AG04450 (cell line): ENCODE data around the gene TSHZ2. TPM values are rescaled to one million over a fixed set of nuclear protein-coding genes. Genes with fewer than 3 reads are reported as not detected.

Source experiments
- CTCF ChIA-PET: fragments of 300-600, 350-600 bp; formaldehyde crosslinking; extraction: SDS; loops from one replicate; lab custom pipeline; 2022; ENCODE audit warnings: antibody characterized with exemption, inconsistent platforms; lab: Charles Lee
- POLR2A ChIA-PET: fragments of 350-600 bp; formaldehyde crosslinking; extraction: SDS; loops from one replicate; lab custom pipeline; 2021; ENCODE audit warnings: antibody characterized with exemption, inconsistent platforms; lab: Yijun Ruan, JAX
- DNase-seq: peaks from one replicate; pipeline ENCODE4 v3.0.0-alpha.2; 2011; ENCODE audit warnings: low read depth, low spot score
- H3K27ac ChIP-seq: one replicate; pipeline ENCODE4 v1.5.1; 2012; ENCODE audit warnings: low read depth, low read length, control low read depth
- H3K27me3 ChIP-seq: one replicate; pipeline ENCODE4 v1.6.0; 2012; ENCODE audit warnings: low read length; ENCODE audit not compliant: control insufficient read depth, insufficient read depth
- H3K4me3 ChIP-seq: 2 replicates; pipeline ENCODE4 v1.5.1; 2011; ENCODE audit warnings: mild to moderate bottlenecking, low read depth, low read length, control low read depth
- H3K9me3 ChIP-seq: 2 replicates; pipeline ENCODE4 v1.5.1; 2012; ENCODE audit warnings: low read length; ENCODE audit not compliant: control insufficient read depth, insufficient read depth
- CTCF ChIP-seq: IDR thresholded peaks from 2 replicates; pipeline ENCODE4 v1.5.1; 2011; ENCODE audit warnings: low read depth, low read length, control low read depth, inconsistent platforms
- polyA plus RNA-seq: library from polyadenylated mRNA; depleted of rRNA; stranded (reverse); fragments of >200 nt; gene quantifications from 2 replicates; pipeline ENCODE4 v1.2.3, GENCODE V29; 2011

TSHZ2 gene
- polyA plus RNA-seq, 1 experiment = not detected

DNA sequence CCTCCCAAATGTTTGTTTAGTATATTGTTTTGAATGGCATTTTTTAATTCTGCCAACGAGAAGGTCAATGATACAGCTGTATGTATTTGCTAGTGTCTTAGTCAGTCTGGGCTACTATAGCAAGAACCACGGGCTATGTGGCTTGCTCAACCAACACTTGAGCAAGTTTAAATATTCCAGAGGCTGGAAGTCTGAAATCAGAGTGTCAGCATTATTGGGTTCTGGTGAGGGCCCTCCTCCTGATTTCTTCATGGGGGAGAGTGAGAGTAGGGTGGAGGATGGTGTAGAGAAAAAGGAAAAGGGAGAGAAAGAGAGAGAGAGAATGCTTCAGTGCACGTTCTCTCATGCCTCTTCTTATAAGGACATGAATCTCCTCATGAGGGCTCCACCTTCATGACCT lies 144.6 kb downstream of the TSHZ2 start:
- H3K27me3 ChIP-seq = no peaks in the 10 kb centered on the region
- no peak overlapping the region for H3K4me3 ChIP-seq
- ChIA-PET CTCF (no interaction called here), POLR2A (no interaction called here)
- no peaks in the 10 kb centered on the region for H3K9me3 ChIP-seq
- H3K27ac ChIP-seq = no peak overlapping the region
- DNase-seq = no peak
- TF ChIP-seq CTCF = no peak

DNA sequence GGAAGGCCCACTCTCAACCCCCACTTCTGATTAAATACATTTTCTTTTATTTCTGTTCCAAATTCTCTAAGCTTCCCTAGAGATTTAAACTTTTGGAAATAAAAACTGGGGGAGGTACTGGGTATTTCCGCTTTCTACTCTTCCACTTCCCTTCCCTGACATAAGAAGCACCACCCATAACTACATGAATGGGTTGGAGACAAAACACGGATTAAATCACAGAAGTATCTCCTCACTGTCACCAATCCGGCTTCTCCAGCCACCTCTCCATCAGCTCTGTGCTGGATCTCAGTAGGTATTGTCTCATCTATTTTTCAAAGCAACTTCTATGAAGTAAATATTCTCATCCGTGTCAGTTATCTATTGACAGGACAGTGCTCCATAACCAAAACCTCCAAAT lies 150.7 kb downstream of the TSHZ2 start:
- Histone ChIP-seq H3K27ac (no peak overlapping the region), H3K27me3 (no peaks in the 10 kb centered on the region), H3K9me3 (no peaks in the 10 kb centered on the region), H3K4me3 (no peak overlapping the region)
- POLR2A ChIA-PET = no interaction called here
- no peak for TF ChIP-seq CTCF
- CTCF ChIA-PET = no interaction called here
- no peak for DNase-seq

DNA sequence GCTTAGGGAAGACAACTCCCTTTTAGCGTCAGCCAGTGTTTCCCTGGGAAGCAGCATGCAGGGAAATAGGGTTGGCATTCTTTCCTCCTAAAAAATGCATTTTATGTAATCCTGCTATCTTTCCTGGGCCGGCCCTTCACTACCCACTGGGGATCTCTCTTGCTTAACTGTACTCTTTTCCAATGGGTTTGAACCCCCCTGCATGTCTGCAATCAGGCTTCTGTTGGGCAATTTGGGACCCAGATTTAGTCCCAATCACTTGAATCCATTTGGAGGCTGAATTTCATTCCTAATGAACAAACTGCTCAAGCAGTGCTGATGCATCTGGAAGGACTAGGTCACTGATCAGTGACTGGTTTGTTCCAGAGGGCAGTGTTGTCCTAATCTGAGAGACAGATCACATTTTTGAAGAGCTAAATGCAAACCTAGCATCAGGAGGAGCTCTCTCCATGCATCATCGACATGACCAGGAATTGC lies 152.0 kb downstream of the TSHZ2 start:
- ChIA-PET POLR2A (no interaction called here), CTCF (no interaction called here)
- no peak overlapping the region for H3K27ac ChIP-seq
- H3K27me3 ChIP-seq = no peaks in the 10 kb centered on the region
- no peak for DNase-seq
- no peak overlapping the region for H3K4me3 ChIP-seq
- no peak for TF ChIP-seq CTCF
- no peaks in the 10 kb centered on the region for H3K9me3 ChIP-seq

DNA sequence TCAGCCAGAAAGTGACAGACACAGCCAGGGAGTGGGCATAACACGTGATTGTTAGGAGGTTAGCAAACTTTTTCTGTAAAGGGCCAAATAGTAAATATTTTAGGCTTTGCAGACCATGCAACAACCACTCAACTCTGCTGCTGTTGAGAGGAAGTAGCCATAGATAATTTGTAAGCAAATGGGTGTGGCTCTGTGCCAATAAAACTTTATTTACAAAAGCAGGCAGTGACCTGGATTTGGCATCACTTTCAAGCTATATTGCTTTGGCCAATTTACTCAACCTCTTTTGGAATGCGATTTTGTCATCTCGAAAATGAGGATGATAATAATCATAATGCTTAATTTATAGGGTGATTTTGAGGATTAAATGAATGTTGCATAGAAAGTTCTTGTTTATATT lies 152.6 kb downstream of the TSHZ2 start:
- H3K27ac ChIP-seq = no peak overlapping the region
- no peak for TF ChIP-seq CTCF

GRCh38 chr20:53126185-53126584 lies 154.0 kb downstream of the TSHZ2 start:
- Histone ChIP-seq H3K4me3 (no peak overlapping the region), H3K27me3 (no peaks in the 10 kb centered on the region), H3K9me3 (no peaks in the 10 kb centered on the region), H3K27ac (no peak overlapping the region)
- DNase-seq = no peak
- ChIA-PET CTCF (no interaction called here), POLR2A (no interaction called here)
- no peak for TF ChIP-seq CTCF

More for the DNA sequence above, 152.6 kb downstream of the TSHZ2 start:
- H3K9me3 ChIP-seq = no peaks in the 10 kb centered on the region
- POLR2A ChIA-PET = no interaction called here
- H3K27me3 ChIP-seq = no peaks in the 10 kb centered on the region
- CTCF ChIA-PET = no interaction called here
- H3K4me3 ChIP-seq = no peak overlapping the region
- no peak for DNase-seq
